HFFc6 (cell line): ENCODE results near the gene GABRB2. TPM values are rescaled to one million over a fixed set of nuclear protein-coding genes. Genes with fewer than 3 reads are reported as not detected.
"Not testable (repeated sequence)": the region's sequence is repeated elsewhere in the genome, so short reads cannot be mapped to it uniquely, and the experiment has no call there.

Experiments
- DNase-seq: peaks from one replicate; pipeline ENCODE4 v3.0.0-alpha.2; 2018
- H3K27ac Mint-ChIP-seq: 2 replicates; pipeline ENCODE4 v1.8.0; 2020; ENCODE audit warnings: mild to moderate bottlenecking, mixed read lengths
- H3K27me3 Mint-ChIP-seq: 2 replicates; pipeline ENCODE4 v1.8.0; 2021; ENCODE audit warnings: mild to moderate bottlenecking, moderate library complexity, mixed read lengths; ENCODE audit not compliant: insufficient read depth
- H3K36me3 Mint-ChIP-seq: 2 replicates; pipeline ENCODE4 v1.8.0; 2021; ENCODE audit warnings: low read depth, mixed read lengths
- H3K4me1 Mint-ChIP-seq: 2 replicates; pipeline ENCODE4 v1.8.0; 2020; ENCODE audit warnings: low read depth, mixed read lengths
- H3K4me3 Mint-ChIP-seq: 2 replicates; pipeline ENCODE4 v1.8.0; 2020; ENCODE audit warnings: mild to moderate bottlenecking, moderate library complexity, mixed read lengths
- H3K9me3 Mint-ChIP-seq: 2 replicates; pipeline ENCODE4 v1.8.0; 2020; ENCODE audit warnings: mild to moderate bottlenecking, mixed read lengths
- CTCF ChIP-seq: fragments of 200-600 bp; sonication (generic); IDR thresholded peaks from 2 replicates; pipeline ENCODE4 v1.5.0; 2021; ENCODE audit warnings: antibody characterized with exemption, mild to moderate bottlenecking
- total RNA-seq, 6 experiments: library from RNA; stranded (reverse); fragmentation: NEBNext Ultra II Directional; extraction: Animal tissue kit (Norgen Biotek cat#: 25700); gene quantifications; 2 replicates in 1 of 6; 3 replicates in 5 of 6; pipeline ENCODE4 v1.2.3, GENCODE V29; 2021

GABRB2 gene
- total RNA-seq, 6 experiments from 2014 or later, result not detected

- no peak for DNase-seq
- Mint-ChIP-seq H3K9me3 (peaks cover 36% of the 10 kb centered on the region), H3K36me3 (no peaks in the 10 kb centered on the region), H3K4me3 (no peak overlapping the region), H3K4me1 (no peaks in the 10 kb centered on the region), H3K27me3 (no peaks in the 10 kb centered on the region), H3K27ac (no peak overlapping the region)
- no peak for TF ChIP-seq CTCF
Measured at GRCh38 chr5:161299053-161299452, 247.5 kb downstream of the GABRB2 start.

GRCh38 chr5:161297388-161297787 lies 249.1 kb downstream of the GABRB2 start:
- H3K4me1 Mint-ChIP-seq, H3K27me3 Mint-ChIP-seq, H3K36me3 Mint-ChIP-seq, H3K27ac Mint-ChIP-seq, H3K4me3 Mint-ChIP-seq, DNase-seq: not testable (repeated sequence)
- H3K9me3 Mint-ChIP-seq, result peaks cover 29% of the 10 kb centered on the region

GRCh38 chr5:161295721-161296250 lies 250.7 kb downstream of the GABRB2 start:
- Mint-ChIP-seq H3K4me1 (no peaks in the 10 kb centered on the region), H3K9me3 (peaks cover 24% of the 10 kb centered on the region), H3K4me3 (no peak overlapping the region), H3K36me3 (no peaks in the 10 kb centered on the region), H3K27ac (no peak overlapping the region), H3K27me3 (no peaks in the 10 kb centered on the region)
- no peak for TF ChIP-seq CTCF
- no peak for DNase-seq

GRCh38 chr5:161288071-161288470 lies 258.5 kb downstream of the GABRB2 start:
- Mint-ChIP-seq H3K36me3 (no peaks in the 10 kb centered on the region), H3K9me3 (peaks cover 35% of the 10 kb centered on the region), H3K4me3 (no peak overlapping the region), H3K27ac (no peak overlapping the region), H3K27me3 (no peaks in the 10 kb centered on the region; the same call in 1 of the 2 replicates), H3K4me1 (no peaks in the 10 kb centered on the region)
- no peak for TF ChIP-seq CTCF
- DNase-seq, result no peak

GRCh38 chr5:161287436-161287835 lies 259.1 kb downstream of the GABRB2 start:
- TF ChIP-seq CTCF, result no peak
- Mint-ChIP-seq H3K9me3 (peaks cover 37% of the 10 kb centered on the region), H3K27me3 (no peaks in the 10 kb centered on the region; the same call in 1 of the 2 replicates), H3K36me3 (no peaks in the 10 kb centered on the region), H3K4me3 (no peak overlapping the region), H3K4me1 (no peaks in the 10 kb centered on the region), H3K27ac (no peak overlapping the region)
- DNase-seq, result no peak

- no peak for TF ChIP-seq CTCF
- no peak for DNase-seq
- Mint-ChIP-seq H3K4me1 (no peaks in the 10 kb centered on the region), H3K4me3 (no peak overlapping the region), H3K27me3 (no peaks in the 10 kb centered on the region; the same call in 1 of the 2 replicates), H3K9me3 (peaks cover 47% of the 10 kb centered on the region), H3K27ac (no peak overlapping the region), H3K36me3 (peaks cover 5% of the 10 kb centered on the region)
Measured at GRCh38 chr5:161286066-161286655, 260.4 kb downstream of the GABRB2 start.
